ENCODE measurements around the gene PIGN.

GRCh38 chr18:62072370-62072769 lies 114.5 kb downstream of the PIGN start:
- TF ChIP-seq EZH2 (IDR thresholded peaks at IDR 0.05; ENCODE audit: borderline replicate concordance, low read length): no peak
- TF ChIP-seq, protein P1, sequence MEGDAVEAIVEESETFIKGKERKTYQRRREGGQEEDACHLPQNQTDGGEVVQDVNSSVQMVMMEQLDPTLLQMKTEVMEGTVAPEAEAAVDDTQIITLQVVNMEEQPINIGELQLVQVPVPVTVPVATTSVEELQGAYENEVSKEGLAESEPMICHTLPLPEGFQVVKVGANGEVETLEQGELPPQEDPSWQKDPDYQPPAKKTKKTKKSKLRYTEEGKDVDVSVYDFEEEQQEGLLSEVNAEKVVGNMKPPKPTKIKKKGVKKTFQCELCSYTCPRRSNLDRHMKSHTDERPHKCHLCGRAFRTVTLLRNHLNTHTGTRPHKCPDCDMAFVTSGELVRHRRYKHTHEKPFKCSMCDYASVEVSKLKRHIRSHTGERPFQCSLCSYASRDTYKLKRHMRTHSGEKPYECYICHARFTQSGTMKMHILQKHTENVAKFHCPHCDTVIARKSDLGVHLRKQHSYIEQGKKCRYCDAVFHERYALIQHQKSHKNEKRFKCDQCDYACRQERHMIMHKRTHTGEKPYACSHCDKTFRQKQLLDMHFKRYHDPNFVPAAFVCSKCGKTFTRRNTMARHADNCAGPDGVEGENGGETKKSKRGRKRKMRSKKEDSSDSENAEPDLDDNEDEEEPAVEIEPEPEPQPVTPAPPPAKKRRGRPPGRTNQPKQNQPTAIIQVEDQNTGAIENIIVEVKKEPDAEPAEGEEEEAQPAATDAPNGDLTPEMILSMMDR (conservative IDR thresholded peaks at IDR 0.05 in 1 of 2, IDR thresholded peaks at IDR 0.05 in 1 of 2; ENCODE audit: extremely low read depth in 1 of 2, insufficient read depth in 1 of 2, low read depth in 1 of 2, low read length in 2 of 2): no peak

All from mammary epithelial cell (primary cell).